Caco-2 (cell line): ENCODE measurements around the gene B3GAT1. TPM values are rescaled to one million over a fixed set of nuclear protein-coding genes. Genes with fewer than 3 reads are reported as not detected.

Experiments
- BruUV-seq: library from RNA; stranded (reverse); fragments of 400-500 nt; replicated peaks from 2 replicates; lab custom pipeline; 2021; lab: Mats Ljungman, UMichigan
- CTCF ChIA-PET: fragments of 300-600 bp; sonication (Branson Sonifier 250); formaldehyde crosslinking; loops from one replicate; lab custom pipeline; 2022; ENCODE audit warnings: antibody characterized with exemption; lab: Charles Lee
- POLR2A ChIA-PET: fragments of 300-600 bp; sonication (Branson Sonifier 250); formaldehyde crosslinking; loops from one replicate; lab custom pipeline; 2022; ENCODE audit warnings: antibody characterized with exemption; lab: Charles Lee
- DNase-seq, 2 experiments: peaks; one replicate each; pipeline versions ENCODE4 v3.0.0 to v3.0.0-alpha.2; 2020 to 2022
- H3K27me3 ChIP-seq: replicated peaks from 2 replicates; pipeline ENCODE4 v1.6.0; 2011; ENCODE audit warnings: low read length; ENCODE audit not compliant: control insufficient read depth, insufficient read depth
- H3K36me3 ChIP-seq: 2 replicates; pipeline ENCODE4 v1.5.1; 2011; ENCODE audit warnings: low read length; ENCODE audit not compliant: control insufficient read depth, insufficient read depth
- H3K4me1 ChIP-seq: fragments of 250-450 bp; sonication (Bioruptor Pico); 2 replicates; pipeline ENCODE4 v1.5.1; 2020; ENCODE audit warnings: mild to moderate bottlenecking
- H3K4me3 ChIP-seq: 2 replicates; pipeline ENCODE4 v1.5.1; 2011; ENCODE audit warnings: low read depth, mild to moderate bottlenecking, control low read depth, low read length
- H3K9me3 ChIP-seq: fragments of 250-450 bp; sonication (Bioruptor Pico); 2 replicates; pipeline ENCODE4 v1.5.1; 2020; ENCODE audit warnings: mild to moderate bottlenecking, moderate library complexity
- H3K27ac Mint-ChIP-seq: one replicate; pipeline ENCODE4 v1.8.0; 2022; ENCODE audit warnings: mixed read lengths; ENCODE audit not compliant: unreplicated experiment
- H3K27me3 Mint-ChIP-seq: one replicate; pipeline ENCODE4 v1.8.0; 2022; ENCODE audit warnings: mixed read lengths; ENCODE audit not compliant: insufficient read depth, unreplicated experiment
- H3K36me3 Mint-ChIP-seq: one replicate; pipeline ENCODE4 v1.8.0; 2022; ENCODE audit warnings: mild to moderate bottlenecking, mixed read lengths; ENCODE audit not compliant: insufficient read depth, unreplicated experiment
- H3K4me1 Mint-ChIP-seq: one replicate; pipeline ENCODE4 v1.8.0; 2022; ENCODE audit warnings: low read depth, mixed read lengths; ENCODE audit not compliant: unreplicated experiment
- H3K4me3 Mint-ChIP-seq: one replicate; pipeline ENCODE4 v1.8.0; 2022; ENCODE audit warnings: mild to moderate bottlenecking, moderate library complexity, mixed read lengths; ENCODE audit not compliant: unreplicated experiment
- H3K9me3 Mint-ChIP-seq: one replicate; pipeline ENCODE4 v1.8.0; 2022; ENCODE audit warnings: mixed read lengths; ENCODE audit not compliant: unreplicated experiment
- CTCF ChIP-seq, 2 experiments: fragments of 200-600 bp in 1 of 2; IDR thresholded peaks; 1 replicate in 1 of 2; 2 replicates in 1 of 2; pipeline versions ENCODE4 v1.5.1 to v1.8.0; 2011 to 2022; ENCODE audit warnings: antibody characterized with exemption in 1 of 2, control low read depth in 1 of 2, inconsistent platforms in 1 of 2, low read depth in 1 of 2, low read length in 1 of 2, mild to moderate bottlenecking in 1 of 2, moderate library complexity in 1 of 2; ENCODE audit not compliant: insufficient read depth in 1 of 2, severe bottlenecking in 1 of 2, unreplicated experiment in 1 of 2
- intact Hi-C: fragments of 100-400 bp; cut with micrococcal nuclease; formaldehyde crosslinking; loops from one replicate; pipeline ENCODE4 v1.10.0; 2022; ENCODE audit not compliant: unreplicated experiment
- total RNA-seq: library from RNA; stranded (reverse); gene quantifications from 2 replicates; pipeline ENCODE4 v1.2.3, GENCODE V29; 2022

The B3GAT1 gene
- total RNA-seq, 1 experiment from 2014 or later: 0.11 TPM

- H3K4me1 ChIP-seq: no peaks in the 10 kb centered on the region
- H3K27me3 Mint-ChIP-seq: peaks cover 36% of the 10 kb centered on the region
- intact Hi-C loops: no loop called here
- ChIA-PET CTCF (no interaction called here), POLR2A (no interaction called here)
- H3K36me3 ChIP-seq: no peaks in the 10 kb centered on the region
- no peak overlapping the region for H3K27ac Mint-ChIP-seq
- no peaks in the 10 kb centered on the region for H3K4me1 Mint-ChIP-seq
- no peak overlapping the region for H3K4me3 ChIP-seq
- no peaks in the 10 kb centered on the region for H3K36me3 Mint-ChIP-seq
- no TSS peak for BruUV-seq
- no peaks in the 10 kb centered on the region for H3K9me3 ChIP-seq
- no peaks in the 10 kb centered on the region; the same call in none of the 2 replicates for H3K27me3 ChIP-seq
- DNase-seq: no peak
- no peak for TF ChIP-seq CTCF (IDR thresholded peaks at IDR 0.05; ENCODE audit: insufficient read depth in 1 of 2, low read depth in 1 of 2, low read length in 1 of 2, severe bottlenecking in 1 of 2, unreplicated experiment in 1 of 2)
- no peak overlapping the region for H3K4me3 Mint-ChIP-seq
- no peaks in the 10 kb centered on the region for H3K9me3 Mint-ChIP-seq
Observed at GRCh38 chr11:134382830-134383229, 29.2 kb downstream of the B3GAT1 start.

- CTCF ChIA-PET: no interaction called here
- POLR2A ChIA-PET: no interaction called here
- no peaks in the 10 kb centered on the region for H3K4me1 Mint-ChIP-seq
- no peak for DNase-seq
- no peaks in the 10 kb centered on the region for H3K9me3 ChIP-seq
- H3K4me3 ChIP-seq: no peak overlapping the region
- no peaks in the 10 kb centered on the region for H3K9me3 Mint-ChIP-seq
- intact Hi-C loops: no loop called here
- no peaks in the 10 kb centered on the region for H3K4me1 ChIP-seq
- no peak overlapping the region for H3K27ac Mint-ChIP-seq
- no peaks in the 10 kb centered on the region for H3K36me3 ChIP-seq
- no peak for TF ChIP-seq CTCF (IDR thresholded peaks at IDR 0.05; ENCODE audit: insufficient read depth in 1 of 2, low read depth in 1 of 2, low read length in 1 of 2, severe bottlenecking in 1 of 2, unreplicated experiment in 1 of 2)
- no peaks in the 10 kb centered on the region; the same call in none of the 2 replicates for H3K27me3 ChIP-seq
- no peaks in the 10 kb centered on the region for H3K36me3 Mint-ChIP-seq
- peaks cover 40% of the 10 kb centered on the region for H3K27me3 Mint-ChIP-seq
- no peak overlapping the region for H3K4me3 Mint-ChIP-seq
- BruUV-seq: no TSS peak
Observed at GRCh38 chr11:134382257-134382656, 29.8 kb downstream of the B3GAT1 start.

GRCh38 chr11:134380785-134381184 is 31.3 kb downstream of the B3GAT1 start:
- BruUV-seq: no TSS peak
- H3K9me3 Mint-ChIP-seq: no peaks in the 10 kb centered on the region
- intact Hi-C loops: loop anchor here (2.0 kb wide), 2 partner anchors 110 to 118 kb away; no protein-coding TSS in a partner anchor

More at GRCh38 chr11:134380785-134381184, 31.3 kb downstream of the B3GAT1 start:
- Histone ChIP-seq H3K9me3 (no peaks in the 10 kb centered on the region), H3K36me3 (no peaks in the 10 kb centered on the region), H3K27me3 (no peaks in the 10 kb centered on the region; the same call in 1 of the 2 replicates), H3K4me3 (no peak overlapping the region), H3K4me1 (no peaks in the 10 kb centered on the region)
- no peaks in the 10 kb centered on the region for H3K4me1 Mint-ChIP-seq
- H3K27ac Mint-ChIP-seq: no peak overlapping the region
- DNase-seq: peak in 1 of 2 experiments; percentile 30
- H3K27me3 Mint-ChIP-seq: peaks cover 34% of the 10 kb centered on the region
- no peaks in the 10 kb centered on the region for H3K36me3 Mint-ChIP-seq
- H3K4me3 Mint-ChIP-seq: no peak overlapping the region
- peak in 1 of 2 experiments; percentile 51 for TF ChIP-seq CTCF (IDR thresholded peaks at IDR 0.05; ENCODE audit: insufficient read depth in 1 of 2, low read depth in 1 of 2, low read length in 1 of 2, severe bottlenecking in 1 of 2, unreplicated experiment in 1 of 2)
- ChIA-PET POLR2A (no interaction called here), CTCF (interaction anchor here (0.6 to 1.4 kb wide), 6 partner anchors 48 to 330 kb away, joined by 3 to 15 read pairs (median 4); partner anchors contain the start of genes GLB1L2 and GLB1L3)
